Measurements from ENCODE around the gene P2RX6. TPM values are rescaled to one million over a fixed set of nuclear protein-coding genes. Genes with fewer than 3 reads are reported as not detected.
A peak's percentile ranks its signal among the peaks of the same experiment; 100 is the strongest.

The P2RX6 gene
- total RNA-seq, result not detected in 2 replicates

GRCh38 chr22:21014726-21015465 lies at the start of gene P2RX6:
TSS of gene P2RX6 (plus strand) at chr22:21015165. CDS start at chr22:21015175, 10 bp downstream.
- TF ChIP-seq CTCF (conservative IDR thresholded peaks at IDR 0.05; ENCODE audit: low read depth, low read length), result no peak
- DNase-seq (ENCODE audit: low read depth), result no peak
- H3K4me3 ChIP-seq (ENCODE audit: low read depth, low read length), result peak within 1 kb of the TSS; percentile 34

- no peak overlapping the region for H3K4me3 ChIP-seq (ENCODE audit: low read depth, low read length)
- TF ChIP-seq CTCF (conservative IDR thresholded peaks at IDR 0.05; ENCODE audit: low read depth, low read length), result no peak
- DNase-seq (ENCODE audit: low read depth), result no peak
Observed at GRCh38 chr22:20965888-20966855, 48.8 kb upstream of the P2RX6 start.

- no peak for DNase-seq (ENCODE audit: low read depth)
- TF ChIP-seq CTCF (conservative IDR thresholded peaks at IDR 0.05; ENCODE audit: low read depth, low read length), result no peak
- no peak within 1 kb of the TSS for H3K4me3 ChIP-seq (ENCODE audit: low read depth, low read length)
Observed at GRCh38 chr22:20966883-20967696, 47.9 kb upstream of the P2RX6 start, which contains the start of gene AIFM3. TSS of gene AIFM3 (plus strand) at chr22:20967255. CDS start at chr22:20967945, 690 bp downstream.

- no peak overlapping the region for H3K4me3 ChIP-seq (ENCODE audit: low read depth, low read length)
- DNase-seq (ENCODE audit: low read depth), result no peak
- no peak for TF ChIP-seq CTCF (conservative IDR thresholded peaks at IDR 0.05; ENCODE audit: low read depth, low read length)
Observed at GRCh38 chr22:20967697-20968211, 47.2 kb upstream of the P2RX6 start.

- TF ChIP-seq CTCF (conservative IDR thresholded peaks at IDR 0.05; ENCODE audit: low read depth, low read length), result no peak
- H3K4me3 ChIP-seq (ENCODE audit: low read depth, low read length), result no peak overlapping the region
- DNase-seq (ENCODE audit: low read depth), result no peak
Observed at GRCh38 chr22:20968281-20968977, 46.5 kb upstream of the P2RX6 start.

Measured in epithelial cell of proximal tubule (primary cell).